GM23338 (cell line): ENCODE measurements around the gene SH3GL3. TPM values are rescaled to one million over a fixed set of nuclear protein-coding genes. Genes with fewer than 3 reads are reported as not detected.

Experiments used
- ATAC-seq: fragments of 200-7000 bp; cut with Tn5 transposase; 3 replicates; pipeline ENCODE4 v1.9.1; 2020
- DNase-seq: peaks from one replicate; pipeline ENCODE4 v3.0.0-alpha.2; 2015; ENCODE audit warnings: low spot score
- H2AFZ ChIP-seq: fragments of 200-600 bp; sonication (generic); 2 replicates; pipeline ENCODE4 v1.8.0; 2016; ENCODE audit warnings: antibody characterized with exemption, mild to moderate bottlenecking, moderate library complexity
- H3F3A ChIP-seq: fragments of 200-600 bp; sonication (generic); replicated peaks from 2 replicates; pipeline ENCODE4 v1.8.0; 2017; ENCODE audit warnings: antibody characterized with exemption, mixed run types, low read depth
- H3K27ac ChIP-seq: fragments of 200-600 bp; sonication (generic); 2 replicates; pipeline ENCODE4 v1.6.1; 2016; ENCODE audit warnings: low read depth
- H3K27me3 ChIP-seq: fragments of 200-600 bp; sonication (generic); 2 replicates; pipeline ENCODE4 v1.8.0; 2016; ENCODE audit warnings: mild to moderate bottlenecking, mixed run types, moderate library complexity; ENCODE audit not compliant: insufficient read depth
- H3K36me3 ChIP-seq: fragments of 200-600 bp; sonication (generic); 2 replicates; pipeline ENCODE4 v1.8.0; 2016; ENCODE audit warnings: mild to moderate bottlenecking; ENCODE audit not compliant: insufficient read depth
- H3K4me1 ChIP-seq: fragments of 200-600 bp; sonication (generic); 2 replicates; pipeline ENCODE4 v1.8.0; 2016; ENCODE audit warnings: mild to moderate bottlenecking, moderate library complexity; ENCODE audit not compliant: insufficient read depth
- H3K4me2 ChIP-seq: fragments of 200-600 bp; sonication (generic); 2 replicates; pipeline ENCODE4 v1.7.1; 2017; ENCODE audit warnings: mixed run types
- H3K4me3 ChIP-seq: fragments of 200-600 bp; sonication (generic); 2 replicates; pipeline ENCODE4 v1.6.1; 2016; ENCODE audit warnings: mixed run types
- H3K79me2 ChIP-seq: fragments of 200-600 bp; sonication (generic); replicated peaks from 2 replicates; pipeline ENCODE4 v1.8.0; 2017; ENCODE audit warnings: mild to moderate bottlenecking; ENCODE audit not compliant: insufficient read depth
- H3K9me2 ChIP-seq: fragments of 200-600 bp; sonication (generic); 2 replicates; pipeline ENCODE4 v1.8.0; 2017; ENCODE audit not compliant: insufficient read depth
- H4K20me1 ChIP-seq: fragments of 200-600 bp; sonication (generic); replicated peaks from 2 replicates; pipeline ENCODE4 v1.8.0; 2017; ENCODE audit warnings: mild to moderate bottlenecking; ENCODE audit not compliant: insufficient read depth
- H3K27ac Mint-ChIP-seq: 2 replicates; pipeline ENCODE4 v1.8.0; 2020; ENCODE audit warnings: inconsistent platforms, mild to moderate bottlenecking, moderate library complexity, mixed read lengths
- H3K27me3 Mint-ChIP-seq: 3 replicates; pipeline ENCODE4 v1.8.0; 2022; ENCODE audit warnings: low read depth, mild to moderate bottlenecking, moderate library complexity, mixed read lengths, inconsistent platforms; ENCODE audit not compliant: insufficient read depth, poor library complexity
- H3K36me3 Mint-ChIP-seq: 3 replicates; pipeline ENCODE4 v1.8.0; 2021; ENCODE audit warnings: low read depth, mild to moderate bottlenecking, inconsistent platforms, moderate library complexity, mixed read lengths
- H3K4me1 Mint-ChIP-seq: 3 replicates; pipeline ENCODE4 v1.8.0; 2020; ENCODE audit warnings: mild to moderate bottlenecking, inconsistent platforms, mixed read lengths
- H3K4me3 Mint-ChIP-seq: 3 replicates; pipeline ENCODE4 v1.8.0; 2021; ENCODE audit warnings: moderate library complexity, mild to moderate bottlenecking, inconsistent platforms, mixed read lengths
- H3K9me3 Mint-ChIP-seq: 3 replicates; pipeline ENCODE4 v1.8.0; 2020; ENCODE audit warnings: moderate library complexity, mild to moderate bottlenecking, inconsistent platforms, mixed read lengths
- CREB1 ChIP-seq: fragments of 250-450 bp; sonication (Bioruptor Pico); IDR thresholded peaks from 2 replicates; pipeline ENCODE4 v1.5.0; 2020; ENCODE audit warnings: low read depth, mild to moderate bottlenecking, moderate library complexity
- CTCF ChIP-seq, 2 experiments: fragments of 200-600 bp in 1 of 2; sonication (generic) in 1 of 2; conservative IDR thresholded peaks; 2 replicates each; pipeline versions ENCODE4 v1.5.1 to v1.6.1; 2016 to 2017; ENCODE audit warnings: antibody characterized with exemption in 2 of 2, low read depth in 2 of 2, mild to moderate bottlenecking in 2 of 2, moderate library complexity in 1 of 2
- ETS1 ChIP-seq: IDR thresholded peaks from 2 replicates; pipeline ENCODE4 v1.6.1; 2016; ENCODE audit warnings: antibody characterized with exemption
- EZH2 ChIP-seq: fragments of 200-600 bp; sonication (generic); IDR thresholded peaks from one replicate; pipeline ENCODE4 v1.8.0; 2017; ENCODE audit warnings: antibody characterized with exemption, mild to moderate bottlenecking, low read depth; ENCODE audit not compliant: unreplicated experiment
- EZH2phosphoT487 ChIP-seq: fragments of 200-600 bp; sonication (generic); IDR thresholded peaks from one replicate; pipeline ENCODE4 v1.8.1; 2018; ENCODE audit warnings: antibody characterized with exemption; ENCODE audit not compliant: unreplicated experiment
- JUNB ChIP-seq: IDR thresholded peaks from one replicate; pipeline ENCODE4 v1.6.1; 2016; ENCODE audit warnings: antibody characterized with exemption; ENCODE audit not compliant: unreplicated experiment
- NANOG ChIP-seq: IDR thresholded peaks from 2 replicates; pipeline ENCODE4 v1.6.1; 2016; ENCODE audit warnings: antibody characterized with exemption, borderline replicate concordance
- POLR2AphosphoS5 ChIP-seq: IDR thresholded peaks from 2 replicates; pipeline ENCODE4 v1.6.1; 2016; ENCODE audit warnings: antibody characterized with exemption, low read depth
- REST ChIP-seq: IDR thresholded peaks from one replicate; pipeline ENCODE4 v1.6.1; 2018; ENCODE audit warnings: antibody characterized with exemption; ENCODE audit not compliant: unreplicated experiment
- STAT1 ChIP-seq: IDR thresholded peaks from one replicate; pipeline ENCODE4 v1.6.1; 2016; ENCODE audit warnings: antibody characterized with exemption; ENCODE audit not compliant: unreplicated experiment
- ZNF114 ChIP-seq: fragments of 250-450 bp; sonication (Bioruptor Pico); IDR thresholded peaks from 2 replicates; pipeline ENCODE4 v1.5.0; 2020; ENCODE audit warnings: mild to moderate bottlenecking, moderate library complexity
- ZNF331 ChIP-seq: fragments of 250-450 bp; sonication (Bioruptor Pico); IDR thresholded peaks from 2 replicates; pipeline ENCODE4 v1.5.0; 2020; ENCODE audit warnings: low read depth, mild to moderate bottlenecking, moderate library complexity
- ZNF462 ChIP-seq: fragments of 250-450 bp; sonication (Bioruptor Pico); IDR thresholded peaks from 2 replicates; pipeline ENCODE4 v1.5.0; 2020; ENCODE audit warnings: mild to moderate bottlenecking, moderate library complexity
- polyA plus RNA-seq: library from polyadenylated mRNA; unstranded; fragments of >200 nt; fragmentation: Nextera tagmentation; extraction: Ambion mirVana; gene quantifications from 2 replicates; pipeline ENCODE4 v1.2.1, GENCODE V29; 2016
- total RNA-seq: library from RNA; depleted of rRNA; stranded (reverse); fragments of >200 nt; shearing (Covaris generic); gene quantifications from 2 replicates; pipeline ENCODE4 v1.2.3, GENCODE V29; 2014

Gene SH3GL3
- total and polyA plus RNA-seq, 2 experiments from 2014 or later, result 15.9 to 21.1 TPM

- H3K9me3 Mint-ChIP-seq, result no peaks in the 10 kb centered on the region
- no peak overlapping the region for H3K27ac ChIP-seq
Observed at GRCh38 chr15:83612898-83613635, 165.9 kb downstream of the SH3GL3 start.

More at GRCh38 chr15:83612898-83613635, 165.9 kb downstream of the SH3GL3 start:
- Histone ChIP-seq H2AFZ (no peak overlapping the region), H3K4me2 (no peak overlapping the region), H3K9me2 (no peaks in the 10 kb centered on the region), H3K27me3 (no peaks in the 10 kb centered on the region), H3K4me3 (no peak overlapping the region), H3F3A (no peaks in the 10 kb centered on the region), H4K20me1 (no peaks in the 10 kb centered on the region), H3K36me3 (no peaks in the 10 kb centered on the region), H3K4me1 (no peaks in the 10 kb centered on the region), H3K79me2 (no peaks in the 10 kb centered on the region)
- H3K4me3 Mint-ChIP-seq, result no peak overlapping the region
- H3K27me3 Mint-ChIP-seq, result peaks cover 3% of the 10 kb centered on the region
- no peaks in the 10 kb centered on the region for H3K36me3 Mint-ChIP-seq
- no peak for DNase-seq
- no peak for TF ChIP-seq JUNB
- TF ChIP-seq EZH2phosphoT487, result no peak
- TF ChIP-seq ZNF114 (CRISPR knock-in tag), result no peak
- TF ChIP-seq CTCF (conservative IDR thresholded peaks at IDR 0.05; ENCODE audit: low read depth in 2 of 2), result no peak
- no peak for TF ChIP-seq NANOG
- no peak for TF ChIP-seq STAT1
- no peak for TF ChIP-seq CREB1
- no peak for TF ChIP-seq ZNF331 (CRISPR knock-in tag)
- TF ChIP-seq POLR2AphosphoS5, result no peak
- TF ChIP-seq REST, result no peak
- no peak for TF ChIP-seq EZH2
- no peak for TF ChIP-seq ZNF462 (CRISPR knock-in tag)
- no peak for TF ChIP-seq ETS1
- H3K27ac Mint-ChIP-seq, result no peak overlapping the region
- ATAC-seq, result no peak
- H3K4me1 Mint-ChIP-seq, result no peaks in the 10 kb centered on the region
